ENCODE results near the gene HOXB6.

- no peak for TF ChIP-seq CTCF (IDR thresholded peaks at IDR 0.05)
- no peak for TF ChIP-seq POLR2AphosphoS5 (IDR thresholded peaks at IDR 0.05)
- TF ChIP-seq POLR2A (IDR thresholded peaks at IDR 0.05) = no peak
Measured at GRCh38 chr17:48579471-48579759, 25.4 kb downstream of the HOXB6 start.

Measured in upper lobe of left lung (tissue), 4 donors.